Ammon's horn (tissue), 1 donor: Measurements from ENCODE around the gene NFATC3.
A peak's percentile ranks its signal among the peaks of the same experiment; 100 is the strongest.

Source experiments
- DNase-seq: peaks from one replicate; pipeline ENCODE4 v3.0.0-alpha.2; 2016; ENCODE audit warnings: low spot score

The NFATC3 gene

GRCh38 chr16:68190081-68190480, 104.9 kb downstream of the NFATC3 start:
- no peak for DNase-seq

DNA sequence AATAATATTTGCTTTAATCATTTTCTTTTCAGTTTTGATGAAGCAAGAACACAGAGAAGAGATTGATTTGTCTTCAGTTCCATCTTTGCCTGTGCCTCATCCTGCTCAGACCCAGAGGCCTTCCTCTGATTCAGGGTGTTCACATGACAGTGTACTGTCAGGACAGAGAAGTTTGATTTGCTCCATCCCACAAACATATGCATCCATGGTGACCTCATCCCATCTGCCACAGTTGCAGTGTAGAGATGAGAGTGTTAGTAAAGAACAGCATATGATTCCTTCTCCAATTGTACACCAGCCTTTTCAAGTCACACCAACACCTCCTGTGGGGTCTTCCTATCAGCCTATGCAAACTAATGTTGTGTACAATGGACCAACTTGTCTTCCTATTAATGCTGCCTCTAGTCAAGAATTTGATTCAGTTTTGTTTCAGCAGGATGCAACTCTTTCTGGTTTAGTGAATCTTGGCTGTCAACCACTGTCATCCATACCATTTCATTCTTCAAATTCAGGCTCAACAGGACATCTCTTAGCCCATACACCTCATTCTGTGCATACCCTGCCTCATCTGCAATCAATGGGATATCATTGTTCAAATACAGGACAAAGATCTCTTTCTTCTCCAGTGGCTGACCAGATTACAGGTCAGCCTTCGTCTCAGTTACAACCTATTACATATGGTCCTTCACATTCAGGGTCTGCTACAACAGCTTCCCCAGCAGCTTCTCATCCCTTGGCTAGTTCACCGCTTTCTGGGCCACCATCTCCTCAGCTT, 105.8 kb downstream of the NFATC3 start:
- peak; percentile 79 for DNase-seq

- DNase-seq, result no peak
Measured at GRCh38 chr16:68194251-68194650, 109.1 kb downstream of the NFATC3 start.

DNA sequence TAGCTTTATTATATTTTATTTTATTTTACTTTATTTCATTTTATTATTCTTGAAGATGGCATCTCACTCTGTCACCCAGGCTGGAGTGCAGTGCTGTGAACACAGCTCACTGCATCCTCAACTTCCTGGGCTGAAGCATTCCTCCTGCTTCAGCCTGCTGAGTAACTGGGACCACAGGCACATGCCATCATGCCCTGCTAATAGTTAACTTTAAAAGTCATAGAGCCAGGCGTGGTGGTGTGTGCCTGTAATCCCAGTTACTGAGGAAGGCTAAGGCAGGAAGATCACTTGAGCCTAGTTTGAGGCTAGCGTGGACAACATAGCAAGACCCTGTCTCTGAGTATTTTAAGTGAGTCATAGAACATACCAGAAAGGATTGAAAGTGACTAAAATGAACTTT, 112.1 kb downstream of the NFATC3 start:
- DNase-seq, result no peak

DNA sequence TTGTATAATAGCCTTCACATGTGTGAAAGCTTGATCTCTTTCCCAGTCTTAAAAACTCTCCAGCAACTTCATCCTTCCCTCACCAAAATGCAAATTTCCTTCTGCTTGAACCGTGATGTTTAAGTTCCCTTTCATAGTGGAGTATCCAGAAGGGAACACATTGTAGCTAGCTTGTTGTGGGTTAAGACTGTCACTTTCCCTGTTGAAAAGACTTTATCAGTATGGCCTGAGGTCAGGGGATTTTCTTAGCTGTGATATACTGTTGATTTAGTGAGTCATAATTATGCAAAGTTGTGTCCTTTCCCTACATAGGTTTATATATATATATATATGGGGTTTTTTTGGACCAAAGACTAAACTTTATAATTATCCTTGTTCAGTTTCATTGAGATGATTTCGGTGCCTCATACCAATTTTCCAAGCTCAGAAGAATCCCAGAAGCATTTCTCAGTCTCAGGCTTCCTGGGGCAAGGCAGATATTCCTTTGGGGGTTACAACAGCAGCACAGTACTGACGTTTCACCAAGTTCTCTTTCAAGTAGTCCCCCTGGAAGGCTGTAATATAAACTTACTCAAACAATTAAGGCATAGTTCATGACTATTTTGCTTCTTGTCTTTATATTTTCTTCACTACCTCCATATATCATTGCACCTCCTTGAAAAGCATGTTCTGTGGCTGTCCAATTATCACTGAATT, 115.1 kb downstream of the NFATC3 start:
- DNase-seq, result no peak

DNA sequence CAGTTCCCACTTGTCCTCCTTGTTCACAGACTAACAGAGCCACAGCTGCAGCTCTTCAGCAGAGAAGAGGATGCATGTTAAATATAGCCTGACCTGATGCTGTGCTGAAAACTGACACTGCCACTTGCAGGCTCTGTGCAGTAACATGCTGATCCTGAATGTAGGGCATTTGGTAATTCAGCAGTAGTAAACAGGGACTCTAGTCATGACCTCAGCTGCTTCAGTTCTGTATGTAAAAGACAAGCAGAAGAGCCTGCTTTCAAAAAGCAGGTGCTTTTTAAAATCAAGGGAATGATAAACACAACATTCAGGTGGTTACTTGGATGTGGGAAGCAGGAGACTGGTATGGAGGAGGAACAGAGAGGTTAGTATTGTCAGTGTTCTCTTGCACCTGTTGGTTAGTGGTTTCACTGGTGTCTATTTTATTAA, 116.9 kb downstream of the NFATC3 start:
- peak; percentile 75 for DNase-seq

DNA sequence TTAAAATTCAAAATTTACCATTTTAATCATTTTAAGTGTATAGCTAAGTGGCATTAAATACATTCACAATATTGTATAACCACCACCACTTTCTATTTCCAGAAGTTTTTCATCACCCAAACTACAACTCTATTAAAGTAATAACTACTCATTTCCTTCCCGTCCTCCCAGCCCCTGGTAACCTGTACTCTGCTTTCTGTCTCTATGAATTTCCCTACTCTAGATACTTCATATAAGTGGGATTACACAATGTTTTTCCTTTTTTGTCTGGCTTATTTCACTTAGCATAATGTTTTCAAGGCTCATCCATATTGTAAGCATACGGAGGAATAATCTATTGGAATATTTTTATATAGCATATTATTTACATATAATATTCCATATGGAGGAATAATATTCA, 121.1 kb downstream of the NFATC3 start:
- no peak for DNase-seq

DNA sequence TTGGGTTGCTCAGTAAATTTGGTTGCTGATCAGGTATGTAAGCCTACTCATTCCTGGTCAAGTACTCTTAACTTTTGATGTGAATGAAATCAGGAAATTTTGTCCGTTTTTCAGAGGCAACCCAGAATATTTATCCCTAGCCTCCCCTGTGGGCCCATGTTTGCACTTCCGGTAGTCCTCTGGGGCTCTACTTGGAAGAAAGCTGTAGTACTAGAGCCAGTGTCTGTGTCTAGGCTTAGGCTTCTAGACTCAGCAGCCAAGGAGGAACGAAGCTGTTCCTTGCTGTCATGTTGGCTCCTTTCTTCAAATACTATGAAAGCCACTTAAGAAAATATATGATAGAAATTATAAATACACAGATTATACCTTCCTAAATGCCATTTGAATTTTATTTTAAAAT, 129.6 kb downstream of the NFATC3 start:
- DNase-seq, result no peak

GRCh38 chr16:68215302-68215701, 130.1 kb downstream of the NFATC3 start:
- DNase-seq, result no peak

DNA sequence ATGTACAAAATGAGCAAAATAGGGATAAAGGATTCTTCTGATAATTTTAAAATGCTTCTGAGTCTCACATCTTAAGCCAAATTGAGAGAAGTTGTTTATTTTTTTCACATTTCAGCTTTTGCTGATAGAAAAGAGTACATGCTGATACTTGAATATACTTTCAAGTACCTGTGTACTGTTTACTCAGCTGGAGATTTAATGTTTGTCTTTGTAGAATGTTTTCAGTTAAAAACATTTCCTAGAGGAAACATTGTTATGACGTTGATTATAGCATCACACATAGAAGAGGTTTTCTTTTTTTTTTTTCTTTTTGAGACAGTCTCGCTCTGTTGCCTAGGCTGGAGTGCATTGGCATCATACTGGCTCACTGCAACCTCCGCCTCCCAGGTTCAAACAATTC, 131.1 kb downstream of the NFATC3 start:
- DNase-seq, result no peak

- DNase-seq, result no peak
Measured at GRCh38 chr16:68217506-68217905, 132.3 kb downstream of the NFATC3 start.

GRCh38 chr16:68219725-68220351, 134.7 kb downstream of the NFATC3 start:
- no peak for DNase-seq

GRCh38 chr16:68223072-68223471, 137.9 kb downstream of the NFATC3 start:
- DNase-seq, result no peak

DNA sequence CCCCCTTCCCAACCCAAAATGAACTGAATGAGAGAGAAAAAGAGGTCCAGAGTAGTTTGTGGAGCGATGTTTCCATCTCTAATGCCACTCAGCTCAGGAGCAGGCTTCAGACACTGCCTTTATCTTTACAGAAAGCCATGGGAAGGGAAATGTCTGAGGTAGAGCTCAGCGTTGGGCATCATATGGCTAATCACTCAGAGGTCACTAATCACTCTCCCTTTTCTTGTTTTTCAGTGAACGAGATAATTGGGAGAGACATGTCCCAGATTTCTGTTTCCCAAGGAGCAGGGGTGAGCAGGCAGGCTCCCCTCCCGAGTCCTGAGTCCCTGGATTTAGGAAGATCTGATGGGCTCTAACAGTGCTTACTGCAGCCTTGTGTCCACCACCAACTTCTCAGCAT, 140.9 kb downstream of the NFATC3 start:
- no peak for DNase-seq

DNA sequence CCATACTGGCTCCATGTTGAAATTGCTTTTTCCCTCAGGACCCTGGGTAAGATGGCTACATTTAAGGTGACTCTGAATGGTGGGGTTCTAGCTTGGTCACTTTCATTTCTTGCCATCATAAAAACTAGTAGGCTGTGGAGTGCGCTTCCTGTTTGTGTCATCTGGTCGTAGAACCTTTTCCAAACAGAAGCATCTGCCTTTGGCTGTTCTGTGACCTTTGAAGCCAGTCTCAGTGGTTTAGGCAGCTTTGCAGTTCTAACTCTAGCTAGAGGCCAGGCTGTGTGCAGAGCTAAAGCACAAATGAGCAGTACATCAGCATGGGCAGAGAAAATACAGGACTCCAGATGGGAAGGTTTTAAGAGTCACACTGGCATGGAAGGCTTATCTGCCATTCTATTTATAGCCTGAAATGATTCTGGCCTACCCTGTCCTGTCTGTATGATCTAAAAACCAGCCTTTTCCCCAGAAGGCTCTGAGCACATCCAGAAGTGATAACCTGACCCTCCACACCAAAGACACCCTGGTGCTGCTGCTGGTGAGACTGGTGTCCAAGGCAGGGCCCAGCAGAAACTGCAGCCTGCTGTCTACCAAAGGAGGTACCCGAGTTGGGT, 142.1 kb downstream of the NFATC3 start:
- DNase-seq, result no peak

DNA sequence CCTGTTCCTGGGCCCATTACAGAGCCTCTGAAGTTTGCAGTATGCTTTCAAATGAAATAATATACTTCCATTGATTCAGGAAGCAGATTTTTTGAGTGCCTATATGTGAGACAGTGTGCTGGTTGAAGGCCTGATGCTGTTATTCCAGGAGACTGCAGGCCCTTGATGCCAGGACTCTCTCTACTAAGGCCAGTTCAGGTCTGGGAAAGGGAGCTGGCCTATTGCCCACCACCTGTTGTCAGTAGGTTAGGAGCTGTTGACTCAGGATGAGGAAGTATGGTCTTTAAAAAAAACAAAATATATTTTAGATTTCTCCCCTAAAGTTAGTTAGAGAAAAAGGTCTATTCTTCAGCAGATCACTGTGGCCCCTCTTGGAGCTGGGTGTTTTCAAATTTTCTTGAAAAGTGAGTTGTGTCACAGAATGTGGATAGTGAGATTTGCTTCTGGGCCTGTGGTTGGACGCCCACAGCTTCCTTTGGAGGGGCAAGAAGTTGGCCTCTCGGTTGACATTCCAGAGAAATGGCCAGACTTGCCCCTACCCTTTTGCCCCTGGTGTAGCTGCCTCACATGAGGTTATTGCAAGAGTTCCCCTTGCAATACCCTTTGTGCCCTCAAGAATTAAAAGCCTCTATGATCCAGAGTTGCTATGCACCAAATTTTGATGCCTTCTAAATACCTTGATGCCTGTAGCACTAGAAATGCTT, 142.8 kb downstream of the NFATC3 start:
- no peak for DNase-seq

- DNase-seq, result no peak
Measured at GRCh38 chr16:68228652-68229051, 143.5 kb downstream of the NFATC3 start.

GRCh38 chr16:68229431-68230175, 144.4 kb downstream of the NFATC3 start:
- peak; percentile 64 for DNase-seq

- no peak for DNase-seq
Measured at GRCh38 chr16:68230176-68230571, 145.0 kb downstream of the NFATC3 start.

DNA sequence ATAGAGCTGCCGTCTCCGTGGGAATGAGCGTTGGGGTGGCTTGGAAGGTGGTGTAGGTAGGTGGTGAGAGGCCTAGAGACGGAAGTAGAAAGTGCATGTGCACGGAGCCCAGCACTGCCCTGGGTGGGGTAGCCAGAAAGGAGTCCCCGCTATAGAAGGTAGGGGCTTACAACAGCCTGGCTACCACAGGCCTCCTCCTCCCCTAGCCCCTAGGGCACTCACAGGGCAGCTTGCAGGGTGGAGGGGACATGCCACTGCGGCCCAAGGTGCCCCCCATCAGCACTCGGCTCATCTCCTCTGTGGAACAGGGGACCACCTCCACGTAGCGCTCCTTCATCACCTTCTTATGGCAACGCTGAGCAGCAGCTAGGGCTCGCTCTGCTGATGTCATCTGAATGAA, 145.8 kb downstream of the NFATC3 start:
- no peak for DNase-seq

DNA sequence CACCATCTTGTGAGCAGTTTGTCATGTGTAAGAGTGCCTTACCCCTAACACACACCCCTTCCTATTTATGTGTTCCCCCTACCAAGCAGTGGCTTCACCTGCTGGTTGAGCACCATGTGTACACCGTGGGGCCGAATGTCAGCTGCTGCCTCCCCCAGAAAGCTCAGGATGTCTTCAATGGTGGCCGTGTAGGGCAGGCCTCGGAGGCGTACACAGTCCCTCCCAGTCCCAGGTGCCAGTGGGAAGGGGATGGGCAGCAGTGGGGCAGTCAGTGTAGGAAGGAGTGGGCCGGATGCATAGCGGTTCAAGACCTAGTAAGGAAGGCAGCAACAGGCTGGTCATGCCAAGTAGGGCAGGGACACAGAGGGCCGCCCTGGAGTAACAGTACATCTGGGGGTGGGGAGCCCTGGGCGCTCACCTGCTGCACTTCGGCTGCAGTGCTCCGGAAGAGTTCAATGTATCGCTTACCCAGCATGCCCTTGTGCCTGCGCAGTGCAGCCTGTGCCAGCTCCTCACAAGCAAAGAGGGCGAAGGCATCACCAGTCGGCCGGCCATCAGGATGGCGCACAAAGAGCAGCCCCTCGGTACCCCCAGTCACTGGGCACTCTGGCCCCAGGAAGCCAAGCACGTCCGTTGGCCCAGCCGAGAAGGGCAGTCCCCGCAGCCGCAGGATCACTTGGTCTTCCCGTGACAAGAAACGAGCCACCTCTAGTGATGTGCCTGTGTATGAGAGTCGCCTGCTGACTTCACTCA, 146.4 kb downstream of the NFATC3 start:
- DNase-seq, result no peak
